ENCODE data around the gene DEXI. TPM values are rescaled to one million over a fixed set of nuclear protein-coding genes. Genes with fewer than 3 reads are reported as not detected.

The DEXI gene
- polyA plus RNA-seq, 2 donors, result 9.2 to 24.8 TPM

DNA sequence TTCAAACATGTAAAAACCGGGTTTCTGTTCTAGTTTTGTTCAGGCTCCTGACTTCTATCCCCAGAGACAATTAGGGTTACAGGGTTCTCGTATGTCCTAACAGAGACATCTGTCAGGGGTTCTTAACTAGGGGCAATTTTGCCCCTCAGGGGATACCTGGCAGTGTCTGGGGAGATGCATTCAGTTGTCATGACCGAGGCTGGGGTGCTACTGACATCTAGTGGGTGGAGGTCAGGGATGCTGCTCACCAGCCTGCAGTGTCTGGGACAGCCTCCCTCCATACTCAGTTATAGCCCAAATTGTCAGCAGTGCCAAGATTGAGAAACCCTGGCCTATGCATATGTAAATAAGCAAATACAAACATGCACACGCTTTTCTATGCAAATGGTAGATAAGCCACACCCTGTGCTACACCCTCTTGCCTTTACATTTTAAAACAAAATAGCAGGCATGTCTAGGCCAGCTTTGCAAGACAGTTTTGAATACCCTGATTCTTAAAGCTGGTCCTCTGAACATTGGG lies 39.5 kb upstream of the DEXI start:
- Histone ChIP-seq H3K36me3 (ENCODE audit: control insufficient read depth in 2 of 2, insufficient read depth in 2 of 2, low read length in 1 of 2) (peaks cover 0 to 17% of the 10 kb centered on the region in 2 donors), H3K4me3 (ENCODE audit: low read depth in 1 of 2, low read length in 2 of 2) (no peak overlapping the region), H3K27me3 (ENCODE audit: control insufficient read depth in 1 of 2, insufficient read depth in 2 of 2, low read length in 2 of 2) (no peaks in the 10 kb centered on the region), H3K27ac (ENCODE audit: low read depth in 2 of 2, low read length in 1 of 2) (peak overlapping the region in 1 of 2 donors; percentile 62), H3K4me1 (ENCODE audit: control insufficient read depth in 2 of 2, insufficient read depth in 2 of 2, low read length in 1 of 2) (peaks cover 0 to 5% of the 10 kb centered on the region in 2 donors), H3K9me3 (ENCODE audit: control insufficient read depth in 2 of 2, insufficient read depth in 1 of 2, low read depth in 1 of 2, low read length in 1 of 2) (no peaks in the 10 kb centered on the region)
- WGBS, 2 donors, result 73 to 78% methylated on average over 4 of the region's 4 CpGs

DNA sequence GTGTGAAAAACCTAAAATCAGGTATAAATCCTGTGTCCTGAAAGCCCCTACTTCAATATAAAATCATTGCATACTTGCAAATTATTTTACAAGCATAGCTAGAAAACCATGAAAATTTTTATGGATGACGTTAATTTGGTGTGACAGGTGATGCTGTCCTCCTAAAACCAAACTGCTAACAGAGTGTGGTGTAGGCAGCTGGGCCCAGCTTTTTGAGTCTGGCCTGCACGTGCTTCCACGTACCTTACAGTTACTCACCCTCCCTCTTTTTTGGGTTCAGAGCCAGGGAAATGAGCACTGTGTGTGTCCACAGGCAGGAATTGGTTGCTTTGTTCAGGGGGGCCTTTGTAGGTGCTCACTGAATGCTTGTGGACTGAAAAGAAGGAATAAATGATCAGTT lies 38.5 kb upstream of the DEXI start:
- H3K4me3 ChIP-seq (ENCODE audit: low read depth in 1 of 2, low read length in 2 of 2), result no peak overlapping the region
- H3K27me3 ChIP-seq (ENCODE audit: control insufficient read depth in 1 of 2, insufficient read depth in 2 of 2, low read length in 2 of 2), result no peaks in the 10 kb centered on the region
- no peak overlapping the region for H3K27ac ChIP-seq (ENCODE audit: low read depth in 2 of 2, low read length in 1 of 2)
- H3K36me3 ChIP-seq (ENCODE audit: control insufficient read depth in 2 of 2, insufficient read depth in 2 of 2, low read length in 1 of 2), result peaks cover 0 to 14% of the 10 kb centered on the region in 2 donors
- 73 to 77% methylated on average over 3 of the region's 3 CpGs for WGBS, 2 donors
- H3K9me3 ChIP-seq (ENCODE audit: control insufficient read depth in 2 of 2, insufficient read depth in 1 of 2, low read depth in 1 of 2, low read length in 1 of 2), result no peaks in the 10 kb centered on the region
- H3K4me1 ChIP-seq (ENCODE audit: control insufficient read depth in 2 of 2, insufficient read depth in 2 of 2, low read length in 1 of 2), result peaks cover 0 to 5% of the 10 kb centered on the region in 2 donors

DNA sequence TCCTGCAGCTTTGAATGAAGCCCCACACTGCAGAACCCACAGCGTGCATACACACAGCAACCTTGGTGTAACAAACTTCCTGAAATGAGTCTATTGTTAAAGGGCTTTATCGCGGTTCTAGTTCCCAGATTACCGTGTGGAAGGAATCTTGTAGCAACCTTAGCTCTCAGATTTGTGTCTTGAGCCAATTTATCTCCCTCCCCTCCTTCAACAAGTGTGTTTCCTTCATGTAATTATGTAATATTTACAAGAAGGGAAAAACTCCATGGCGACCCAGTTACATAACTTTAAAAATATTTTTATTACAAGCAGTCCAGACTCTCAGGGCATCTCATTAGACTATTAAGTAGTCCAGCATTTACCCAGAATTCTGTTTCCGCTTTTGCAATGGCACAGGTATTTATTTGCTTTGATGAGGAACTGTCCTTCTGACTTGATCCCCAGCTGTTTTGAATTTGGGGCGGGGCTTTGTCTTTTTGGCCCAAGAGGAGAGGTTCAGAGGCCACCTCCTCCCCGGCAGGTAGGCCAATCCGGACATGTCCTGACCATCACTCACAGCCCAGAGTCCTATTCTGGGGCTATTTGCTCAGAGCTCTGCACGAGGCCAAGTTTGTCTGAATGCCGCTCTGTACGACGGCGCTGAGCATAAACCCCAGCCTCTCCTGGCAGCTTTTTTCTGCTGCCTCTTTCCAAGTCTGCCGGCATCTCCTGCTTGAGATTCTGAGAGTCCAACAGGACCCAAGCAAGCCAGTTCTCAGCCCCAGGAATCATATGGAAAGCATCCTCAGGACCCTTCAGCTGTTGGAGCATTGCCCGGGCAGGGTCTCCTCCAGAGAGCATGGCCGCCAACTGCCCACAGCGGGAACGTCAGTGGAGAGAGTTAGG lies 37.7 kb upstream of the DEXI start:
- no peak overlapping the region for H3K4me3 ChIP-seq (ENCODE audit: low read depth in 1 of 2, low read length in 2 of 2)
- peak overlapping the region; percentile 73 to 83 for H3K27ac ChIP-seq (ENCODE audit: low read depth in 2 of 2, low read length in 1 of 2)
- WGBS, 2 donors, result 30 to 48% methylated on average over 19 of the region's 19 CpGs

DNA sequence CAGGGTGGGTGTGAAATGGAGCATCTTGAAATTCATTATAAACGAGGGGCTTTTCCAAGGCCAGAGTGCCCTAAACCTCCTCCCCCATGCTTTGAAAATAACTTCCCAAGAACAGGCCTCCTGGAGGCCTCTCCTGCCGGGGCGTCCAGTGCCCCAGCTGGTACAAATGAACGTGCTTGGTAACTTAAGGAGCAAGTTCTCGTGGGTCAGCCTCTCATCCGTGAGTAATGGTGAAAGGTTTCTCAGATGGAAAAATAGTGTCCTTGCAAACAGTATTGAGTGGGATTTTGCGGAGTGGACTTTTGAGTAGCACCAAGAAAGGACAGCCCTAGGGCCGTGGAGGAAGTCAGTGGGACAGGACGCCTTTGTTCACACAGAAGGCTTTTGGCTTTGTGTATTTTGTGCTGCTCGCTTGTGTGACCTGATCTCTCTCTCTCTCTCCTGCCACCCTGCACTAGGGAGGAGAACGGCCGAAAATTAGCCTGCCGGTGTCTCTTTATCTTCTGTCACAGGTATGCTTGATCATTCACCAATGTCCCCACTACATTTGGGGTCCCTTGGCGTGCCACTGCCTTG lies 36.7 kb upstream of the DEXI start:
- Histone ChIP-seq H3K27ac (ENCODE audit: low read depth in 2 of 2, low read length in 1 of 2) (peak overlapping the region in 1 of 2 donors; percentile 45), H3K36me3 (ENCODE audit: control insufficient read depth in 2 of 2, insufficient read depth in 2 of 2, low read length in 1 of 2) (peaks cover 0 to 14% of the 10 kb centered on the region in 2 donors), H3K9me3 (ENCODE audit: control insufficient read depth in 2 of 2, insufficient read depth in 1 of 2, low read depth in 1 of 2, low read length in 1 of 2) (no peaks in the 10 kb centered on the region), H3K4me3 (ENCODE audit: low read depth in 1 of 2, low read length in 2 of 2) (no peak overlapping the region), H3K4me1 (ENCODE audit: control insufficient read depth in 2 of 2, insufficient read depth in 2 of 2, low read length in 1 of 2) (peaks cover 0 to 5% of the 10 kb centered on the region in 2 donors), H3K27me3 (ENCODE audit: control insufficient read depth in 1 of 2, insufficient read depth in 2 of 2, low read length in 2 of 2) (no peaks in the 10 kb centered on the region)
- 91% methylated on average over 14 of the region's 14 CpGs for WGBS, 2 donors

More for the DNA sequence above, 37.7 kb upstream of the DEXI start:
- H3K27me3 ChIP-seq (ENCODE audit: control insufficient read depth in 1 of 2, insufficient read depth in 2 of 2, low read length in 2 of 2), result no peaks in the 10 kb centered on the region
- peaks cover 0 to 14% of the 10 kb centered on the region in 2 donors for H3K36me3 ChIP-seq (ENCODE audit: control insufficient read depth in 2 of 2, insufficient read depth in 2 of 2, low read length in 1 of 2)
- H3K4me1 ChIP-seq (ENCODE audit: control insufficient read depth in 2 of 2, insufficient read depth in 2 of 2, low read length in 1 of 2), result peaks cover 0 to 5% of the 10 kb centered on the region in 2 donors
- no peaks in the 10 kb centered on the region for H3K9me3 ChIP-seq (ENCODE audit: control insufficient read depth in 2 of 2, insufficient read depth in 1 of 2, low read depth in 1 of 2, low read length in 1 of 2)

DNA sequence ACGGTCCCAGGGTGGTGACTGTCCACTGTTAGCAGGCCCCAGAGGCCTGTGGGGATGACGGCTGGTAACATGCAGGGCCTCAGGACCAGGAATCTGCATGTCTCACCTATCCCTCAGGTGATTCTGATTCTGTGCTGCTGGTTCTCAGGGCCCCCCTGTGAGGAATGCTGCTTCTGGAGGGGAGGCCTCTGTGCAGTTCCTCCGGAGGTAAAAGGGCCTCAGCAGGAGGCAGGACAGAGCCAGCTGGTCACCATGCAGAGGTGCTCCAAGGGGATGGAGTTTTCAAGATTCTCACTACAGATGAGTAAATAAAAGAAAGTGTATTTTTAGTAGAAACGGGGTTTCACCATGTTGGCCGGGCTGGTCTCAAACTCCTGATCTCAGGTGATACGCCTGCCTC lies 35.9 kb upstream of the DEXI start:
- no peaks in the 10 kb centered on the region for H3K27me3 ChIP-seq (ENCODE audit: control insufficient read depth in 1 of 2, insufficient read depth in 2 of 2, low read length in 2 of 2)
- H3K4me3 ChIP-seq (ENCODE audit: low read depth in 1 of 2, low read length in 2 of 2), result no peak overlapping the region
- WGBS, 2 donors, result 94 to 95% methylated on average over 6 of the region's 6 CpGs
- H3K9me3 ChIP-seq (ENCODE audit: control insufficient read depth in 2 of 2, insufficient read depth in 1 of 2, low read depth in 1 of 2, low read length in 1 of 2), result no peaks in the 10 kb centered on the region
- peaks cover 0 to 5% of the 10 kb centered on the region in 2 donors for H3K4me1 ChIP-seq (ENCODE audit: control insufficient read depth in 2 of 2, insufficient read depth in 2 of 2, low read length in 1 of 2)
- H3K36me3 ChIP-seq (ENCODE audit: control insufficient read depth in 2 of 2, insufficient read depth in 2 of 2, low read length in 1 of 2), result peaks cover 0 to 10% of the 10 kb centered on the region in 2 donors
- no peak overlapping the region for H3K27ac ChIP-seq (ENCODE audit: low read depth in 2 of 2, low read length in 1 of 2)

DNA sequence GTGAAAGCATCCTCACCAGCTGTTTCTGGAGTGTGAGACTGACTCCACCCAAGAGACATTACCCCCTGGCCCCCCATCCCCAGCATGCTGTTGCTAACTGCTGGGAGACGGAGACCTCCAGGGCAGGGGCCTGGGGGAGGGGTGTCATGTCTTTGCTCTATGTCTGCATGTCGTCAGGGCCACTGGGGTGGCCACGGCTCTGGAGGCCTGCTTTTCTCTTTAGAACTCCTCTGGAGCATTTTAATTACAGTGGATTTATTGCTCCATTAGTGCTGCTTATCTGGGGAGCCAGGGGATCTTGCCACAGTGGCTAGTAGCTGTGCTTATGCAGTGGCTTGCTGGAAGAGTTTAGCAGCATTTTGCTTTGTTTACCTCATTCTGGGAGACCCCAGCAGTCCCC lies 34.4 kb upstream of the DEXI start:
- Histone ChIP-seq H3K27ac (ENCODE audit: low read depth in 2 of 2, low read length in 1 of 2) (no peak overlapping the region), H3K4me3 (ENCODE audit: low read depth in 1 of 2, low read length in 2 of 2) (no peak overlapping the region), H3K9me3 (ENCODE audit: control insufficient read depth in 2 of 2, insufficient read depth in 1 of 2, low read depth in 1 of 2, low read length in 1 of 2) (no peaks in the 10 kb centered on the region), H3K27me3 (ENCODE audit: control insufficient read depth in 1 of 2, insufficient read depth in 2 of 2, low read length in 2 of 2) (no peaks in the 10 kb centered on the region), H3K36me3 (ENCODE audit: control insufficient read depth in 2 of 2, insufficient read depth in 2 of 2, low read length in 1 of 2) (peaks cover 0 to 14% of the 10 kb centered on the region in 2 donors), H3K4me1 (ENCODE audit: control insufficient read depth in 2 of 2, insufficient read depth in 2 of 2, low read length in 1 of 2) (peaks cover 0 to under 1% of the 10 kb centered on the region in 2 donors)
- WGBS, 2 donors, result 84 to 85% methylated on average over 3 of the region's 3 CpGs

DNA sequence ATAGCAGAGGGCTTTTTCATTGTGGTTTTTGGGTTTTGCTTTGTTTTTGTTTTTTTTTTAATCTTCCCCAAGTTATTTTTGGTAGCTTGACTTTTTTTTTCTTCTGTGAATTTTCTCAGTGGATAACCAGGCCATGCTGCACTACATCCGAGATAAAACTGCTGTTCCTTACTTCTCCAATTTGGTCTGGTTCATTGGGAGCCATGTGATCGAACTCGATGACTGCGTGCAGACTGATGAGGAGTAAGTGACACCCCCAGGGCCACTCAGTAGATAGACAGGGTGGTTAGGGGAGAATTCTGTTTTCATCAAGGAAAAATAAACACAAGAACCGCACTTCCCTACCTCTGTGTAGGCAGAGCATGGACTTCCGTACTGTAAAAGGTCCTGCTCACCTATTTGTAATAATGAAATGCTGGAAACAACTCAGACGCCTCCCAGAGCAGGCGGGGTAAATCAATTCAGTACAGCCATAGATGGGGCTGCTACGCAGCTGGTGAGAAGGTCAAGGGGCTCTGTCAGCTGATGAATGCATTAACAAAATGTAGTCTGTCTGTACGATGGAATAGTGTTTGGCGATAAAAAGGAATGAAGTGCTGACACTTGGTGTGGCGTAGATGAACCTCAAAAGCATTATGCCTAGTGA lies 30.7 kb upstream of the DEXI start:
- Histone ChIP-seq H3K4me1 (ENCODE audit: control insufficient read depth in 2 of 2, insufficient read depth in 2 of 2, low read length in 1 of 2) (no peaks in the 10 kb centered on the region), H3K9me3 (ENCODE audit: control insufficient read depth in 2 of 2, insufficient read depth in 1 of 2, low read depth in 1 of 2, low read length in 1 of 2) (no peaks in the 10 kb centered on the region), H3K27ac (ENCODE audit: low read depth in 2 of 2, low read length in 1 of 2) (no peak overlapping the region), H3K4me3 (ENCODE audit: low read depth in 1 of 2, low read length in 2 of 2) (no peak overlapping the region), H3K27me3 (ENCODE audit: control insufficient read depth in 1 of 2, insufficient read depth in 2 of 2, low read length in 2 of 2) (no peaks in the 10 kb centered on the region), H3K36me3 (ENCODE audit: control insufficient read depth in 2 of 2, insufficient read depth in 2 of 2, low read length in 1 of 2) (peaks cover 0 to 12% of the 10 kb centered on the region in 2 donors)
- WGBS, 2 donors, result 87 to 90% methylated on average over 12 of the region's 12 CpGs

DNA sequence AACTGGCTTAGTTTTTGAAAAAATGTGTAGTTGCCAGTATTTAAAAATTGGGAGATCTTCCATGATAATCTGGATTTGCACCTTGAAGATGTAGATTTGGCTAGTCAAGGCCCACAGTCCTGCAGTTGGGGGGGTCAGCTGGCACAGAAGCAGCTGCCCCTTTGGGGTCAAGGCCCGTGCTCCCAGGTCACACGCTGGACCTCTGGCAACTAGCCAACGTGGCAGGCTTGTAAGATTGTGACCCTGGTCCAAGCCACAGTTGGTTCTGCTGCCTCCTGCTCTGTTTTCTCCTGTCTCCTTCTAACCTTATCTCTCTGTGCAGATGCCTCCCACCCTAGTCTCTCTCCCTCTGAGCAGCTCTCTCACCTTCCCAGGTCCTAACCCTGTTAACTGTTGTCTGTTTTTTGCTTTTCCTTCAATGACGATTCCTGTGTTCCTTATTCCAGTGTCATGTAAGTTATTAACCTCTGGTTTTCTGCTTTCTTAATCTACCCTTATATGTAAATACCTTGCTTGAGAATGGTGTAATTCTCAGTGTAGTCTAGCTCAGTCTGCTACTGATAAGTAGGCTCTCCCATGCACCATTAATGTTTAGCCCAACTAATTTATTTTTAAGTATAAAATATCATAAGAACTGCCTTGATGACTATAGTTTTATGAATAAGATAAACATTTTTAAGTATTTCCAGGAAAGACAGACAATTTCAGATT lies 30.0 kb upstream of the DEXI start:
- Histone ChIP-seq H3K9me3 (ENCODE audit: control insufficient read depth in 2 of 2, insufficient read depth in 1 of 2, low read depth in 1 of 2, low read length in 1 of 2) (no peaks in the 10 kb centered on the region), H3K36me3 (ENCODE audit: control insufficient read depth in 2 of 2, insufficient read depth in 2 of 2, low read length in 1 of 2) (peaks cover 0 to 13% of the 10 kb centered on the region in 2 donors), H3K4me3 (ENCODE audit: low read depth in 1 of 2, low read length in 2 of 2) (no peak overlapping the region), H3K4me1 (ENCODE audit: control insufficient read depth in 2 of 2, insufficient read depth in 2 of 2, low read length in 1 of 2) (no peaks in the 10 kb centered on the region), H3K27ac (ENCODE audit: low read depth in 2 of 2, low read length in 1 of 2) (no peak overlapping the region), H3K27me3 (ENCODE audit: control insufficient read depth in 1 of 2, insufficient read depth in 2 of 2, low read length in 2 of 2) (no peaks in the 10 kb centered on the region)
- 52 to 61% methylated on average over 4 of the region's 4 CpGs for WGBS, 2 donors

DNA sequence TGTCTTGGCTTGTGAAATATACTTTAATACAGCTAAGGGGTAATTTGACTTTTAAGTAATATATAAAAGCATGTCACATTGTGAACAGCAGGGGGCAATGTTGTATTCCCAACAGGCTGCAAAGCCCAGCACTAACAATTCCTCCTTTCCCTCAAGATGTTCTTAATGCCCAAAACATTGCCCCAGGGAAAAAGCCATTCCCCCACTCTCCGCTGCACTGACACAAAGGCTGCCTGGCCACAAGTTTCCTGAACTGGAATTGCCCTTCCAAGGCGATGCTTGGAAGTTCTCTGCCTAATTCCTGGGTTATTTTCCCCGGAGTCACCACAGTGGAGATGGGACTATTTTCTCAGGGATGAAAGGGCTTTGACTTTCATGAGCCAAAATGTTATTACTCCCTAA lies 29.3 kb upstream of the DEXI start:
- H3K9me3 ChIP-seq (ENCODE audit: control insufficient read depth in 2 of 2, insufficient read depth in 1 of 2, low read depth in 1 of 2, low read length in 1 of 2), result no peaks in the 10 kb centered on the region
- H3K4me3 ChIP-seq (ENCODE audit: low read depth in 1 of 2, low read length in 2 of 2), result no peak overlapping the region
- WGBS, 2 donors, result 35 to 41% methylated on average over 3 of the region's 3 CpGs
- no peaks in the 10 kb centered on the region for H3K4me1 ChIP-seq (ENCODE audit: control insufficient read depth in 2 of 2, insufficient read depth in 2 of 2, low read length in 1 of 2)
- H3K27ac ChIP-seq (ENCODE audit: low read depth in 2 of 2, low read length in 1 of 2), result no peak overlapping the region
- H3K27me3 ChIP-seq (ENCODE audit: control insufficient read depth in 1 of 2, insufficient read depth in 2 of 2, low read length in 2 of 2), result no peaks in the 10 kb centered on the region
- H3K36me3 ChIP-seq (ENCODE audit: control insufficient read depth in 2 of 2, insufficient read depth in 2 of 2, low read length in 1 of 2), result peaks cover 0 to 10% of the 10 kb centered on the region in 2 donors
